CD4-positive, alpha-beta T cell treated with Interleukin-4 for 4 hours (primary cell): Measurements from ENCODE around the gene ZGPAT.

Source experiments
- DNase-seq: peaks from one replicate; pipeline ENCODE4 v3.0.0-alpha.2; 2020

The ZGPAT gene

GRCh38 chr20:63692436-63693082, 15.3 kb upstream of the ZGPAT start:
- no peak for DNase-seq

GRCh38 chr20:63693083-63693732, 14.6 kb upstream of the ZGPAT start:
- DNase-seq = no peak

GRCh38 chr20:63693733-63694583, 13.9 kb upstream of the ZGPAT start:
- no peak for DNase-seq

- no peak for DNase-seq
Observed at GRCh38 chr20:63694584-63695423, 13.0 kb upstream of the ZGPAT start.

- no peak for DNase-seq
Observed at GRCh38 chr20:63695424-63696305, 12.2 kb upstream of the ZGPAT start.

- DNase-seq = no peak
Observed at GRCh38 chr20:63696306-63696627, 11.6 kb upstream of the ZGPAT start.

- no peak for DNase-seq
Observed at GRCh38 chr20:63696628-63697356, 11.0 kb upstream of the ZGPAT start, which contains the start of gene TNFRSF6B. TNFRSF6B (plus strand) TSS chr20:63696652; CDS start chr20:63696768, 116 bp downstream.

- no peak for DNase-seq
Observed at GRCh38 chr20:63697357-63697867, 10.4 kb upstream of the ZGPAT start.

GRCh38 chr20:63697868-63698545, 9.8 kb upstream of the ZGPAT start:
- no peak for DNase-seq

- peak; percentile 39 for DNase-seq
Observed at GRCh38 chr20:63698739-63699465, 8.9 kb upstream of the ZGPAT start.

- DNase-seq = no peak
Observed at GRCh38 chr20:63699466-63700198, 8.2 kb upstream of the ZGPAT start.

GRCh38 chr20:63700199-63701050, 7.4 kb upstream of the ZGPAT start:
- DNase-seq = no peak

- no peak for DNase-seq
Observed at GRCh38 chr20:63701051-63701328, 6.8 kb upstream of the ZGPAT start.

- no peak for DNase-seq
Observed at GRCh38 chr20:63701329-63702035, 6.4 kb upstream of the ZGPAT start.

- no peak for DNase-seq
Observed at GRCh38 chr20:63702036-63702665, 5.7 kb upstream of the ZGPAT start.

- no peak for DNase-seq
Observed at GRCh38 chr20:63702751-63703470, 4.9 kb upstream of the ZGPAT start.
